Stimulated activated CD4-positive, alpha-beta T cell treated with anti-CD3 and anti-CD28 coated beads, Interleukin-4, amount 100 ng/mL, for 4 hours (primary cell): ENCODE data around the gene CCDC88A.
"Not testable (repeated sequence)": the region's sequence is repeated elsewhere in the genome, so short reads cannot be mapped to it uniquely, and the experiment has no call there.

Source experiments
- DNase-seq, 2 experiments: peaks; one replicate each; pipeline ENCODE4 v3.0.0-alpha.2; 2020

The CCDC88A gene, protein sequence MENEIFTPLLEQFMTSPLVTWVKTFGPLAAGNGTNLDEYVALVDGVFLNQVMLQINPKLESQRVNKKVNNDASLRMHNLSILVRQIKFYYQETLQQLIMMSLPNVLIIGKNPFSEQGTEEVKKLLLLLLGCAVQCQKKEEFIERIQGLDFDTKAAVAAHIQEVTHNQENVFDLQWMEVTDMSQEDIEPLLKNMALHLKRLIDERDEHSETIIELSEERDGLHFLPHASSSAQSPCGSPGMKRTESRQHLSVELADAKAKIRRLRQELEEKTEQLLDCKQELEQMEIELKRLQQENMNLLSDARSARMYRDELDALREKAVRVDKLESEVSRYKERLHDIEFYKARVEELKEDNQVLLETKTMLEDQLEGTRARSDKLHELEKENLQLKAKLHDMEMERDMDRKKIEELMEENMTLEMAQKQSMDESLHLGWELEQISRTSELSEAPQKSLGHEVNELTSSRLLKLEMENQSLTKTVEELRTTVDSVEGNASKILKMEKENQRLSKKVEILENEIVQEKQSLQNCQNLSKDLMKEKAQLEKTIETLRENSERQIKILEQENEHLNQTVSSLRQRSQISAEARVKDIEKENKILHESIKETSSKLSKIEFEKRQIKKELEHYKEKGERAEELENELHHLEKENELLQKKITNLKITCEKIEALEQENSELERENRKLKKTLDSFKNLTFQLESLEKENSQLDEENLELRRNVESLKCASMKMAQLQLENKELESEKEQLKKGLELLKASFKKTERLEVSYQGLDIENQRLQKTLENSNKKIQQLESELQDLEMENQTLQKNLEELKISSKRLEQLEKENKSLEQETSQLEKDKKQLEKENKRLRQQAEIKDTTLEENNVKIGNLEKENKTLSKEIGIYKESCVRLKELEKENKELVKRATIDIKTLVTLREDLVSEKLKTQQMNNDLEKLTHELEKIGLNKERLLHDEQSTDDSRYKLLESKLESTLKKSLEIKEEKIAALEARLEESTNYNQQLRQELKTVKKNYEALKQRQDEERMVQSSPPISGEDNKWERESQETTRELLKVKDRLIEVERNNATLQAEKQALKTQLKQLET (N-terminal part only)

DNA sequence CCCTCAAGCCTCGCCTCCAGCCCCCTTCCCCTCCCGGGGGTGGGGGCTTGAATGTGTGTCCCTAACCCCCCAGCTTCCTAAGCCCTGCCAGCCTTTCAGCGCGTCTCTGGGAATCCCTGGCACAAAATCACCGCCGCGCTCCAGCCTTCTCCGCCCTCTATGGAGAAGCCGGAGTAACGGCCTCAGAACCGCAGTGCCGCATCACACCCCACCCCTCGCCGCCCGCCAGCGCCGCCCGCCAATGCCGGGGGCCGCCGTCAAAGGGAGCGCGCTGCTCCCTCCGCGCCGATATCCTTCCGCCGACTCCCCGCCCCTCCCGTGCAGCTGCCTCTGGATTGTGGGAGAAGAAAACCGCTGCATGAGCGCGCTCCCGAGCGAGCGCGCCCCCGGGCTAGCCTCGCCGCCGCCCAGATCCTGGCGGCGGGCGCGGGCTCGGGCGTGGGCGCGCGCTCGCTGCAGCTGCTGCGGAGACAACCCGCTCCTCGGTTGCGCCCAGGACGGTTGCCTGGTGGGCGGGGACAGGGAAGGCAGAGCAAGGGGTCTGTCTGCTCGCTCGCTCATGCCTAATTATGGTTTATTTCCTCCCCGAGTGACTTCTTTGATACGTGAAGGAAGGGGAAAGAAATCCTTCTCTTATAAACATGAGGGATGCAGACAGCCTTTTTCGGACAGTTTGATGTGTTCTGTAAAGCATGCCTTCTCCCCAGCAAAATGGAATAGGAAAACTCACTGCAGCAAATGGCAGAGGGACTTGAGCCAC is at the start of gene CCDC88A:
TSS of gene CCDC88A (minus strand) at position 178 of the 760 bp plus-strand sequence. CDS start 777 bp downstream, outside the sequence.
- peak; percentile 82 to 86 for DNase-seq

DNA sequence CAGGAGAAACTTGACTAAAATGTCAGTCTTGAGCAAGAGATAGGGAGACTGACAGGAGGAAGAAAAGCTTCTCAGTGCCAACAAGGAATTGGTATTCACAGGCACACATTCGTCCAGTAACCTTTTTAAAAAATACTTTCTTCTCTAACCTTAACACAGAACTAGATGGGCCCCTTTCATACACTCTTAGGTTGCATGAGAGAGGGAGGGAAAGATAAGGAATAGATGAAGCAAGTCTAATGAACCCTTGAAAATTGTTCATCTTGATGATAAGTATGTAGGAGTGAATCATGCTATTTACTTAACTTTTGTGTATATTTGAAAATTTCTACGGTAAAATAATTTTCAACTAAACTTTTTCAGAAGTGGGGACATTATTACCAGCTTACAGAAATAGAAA is 42.0 kb upstream of the CCDC88A start:
- DNase-seq = no peak

DNA sequence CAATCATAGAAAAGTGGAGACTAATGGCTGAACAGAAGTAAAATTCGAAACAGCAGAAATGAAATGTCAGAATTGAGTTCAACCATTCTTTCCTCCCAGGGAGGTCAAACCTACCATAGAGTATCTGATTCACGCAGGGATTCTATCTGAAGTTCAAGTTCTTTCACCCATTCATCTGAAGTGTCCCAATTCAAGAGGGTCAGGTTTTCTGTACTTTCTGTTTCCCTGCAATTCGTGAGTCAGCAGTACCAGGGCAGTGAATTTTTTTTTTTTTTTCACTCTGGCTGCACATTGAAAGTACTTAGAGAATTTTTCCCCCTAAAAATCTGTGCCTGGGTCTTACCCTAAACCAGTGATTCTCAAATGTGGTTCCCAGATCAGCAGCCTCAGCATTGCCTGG is 40.9 kb upstream of the CCDC88A start:
- no peak for DNase-seq

DNA sequence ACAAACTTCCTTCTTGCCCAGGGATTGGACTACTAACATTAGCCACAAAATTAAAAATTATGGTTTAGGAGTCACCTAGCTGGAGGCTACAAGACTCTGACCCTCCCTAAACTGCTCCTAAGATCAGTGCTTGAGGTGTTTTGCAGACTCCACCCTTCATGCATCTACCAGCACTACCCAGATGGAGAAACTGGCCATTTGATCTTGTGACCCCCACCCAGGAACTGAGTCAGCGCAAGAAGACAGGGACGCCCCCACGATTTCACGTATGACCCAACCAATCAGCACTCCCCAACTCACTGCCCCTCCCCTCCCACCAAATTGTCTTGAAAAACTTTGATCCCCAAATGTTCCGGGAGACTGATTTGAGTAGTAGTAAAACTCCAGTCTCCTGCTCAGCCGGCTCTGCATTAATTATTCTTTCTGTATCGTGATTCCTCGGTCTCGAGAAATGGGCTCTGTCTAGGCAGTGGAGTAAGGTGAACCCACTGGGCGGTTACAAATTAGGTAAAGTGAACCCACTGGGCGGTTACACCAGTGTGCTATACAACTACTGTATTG is 40.1 kb upstream of the CCDC88A start:
- no peak for DNase-seq

DNA sequence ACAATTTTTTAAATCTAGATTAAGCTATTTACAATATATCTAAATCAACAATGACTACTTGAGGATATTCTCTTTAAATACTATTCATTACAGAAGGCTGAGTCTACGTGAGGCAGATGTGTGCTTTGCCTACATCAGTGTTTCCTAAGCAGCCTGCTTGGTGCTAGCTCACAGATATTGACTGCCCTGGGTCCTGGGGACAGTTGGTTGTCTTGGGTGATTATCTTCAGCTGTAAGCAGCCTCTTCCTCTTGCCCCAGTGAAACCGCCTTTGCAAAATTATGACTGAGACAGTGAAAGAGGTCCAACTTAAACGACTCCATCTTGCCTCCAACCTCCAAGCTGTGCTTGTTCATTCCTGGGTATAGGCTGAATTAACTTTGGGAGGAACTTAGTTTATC is 39.6 kb upstream of the CCDC88A start:
- no peak for DNase-seq

DNA sequence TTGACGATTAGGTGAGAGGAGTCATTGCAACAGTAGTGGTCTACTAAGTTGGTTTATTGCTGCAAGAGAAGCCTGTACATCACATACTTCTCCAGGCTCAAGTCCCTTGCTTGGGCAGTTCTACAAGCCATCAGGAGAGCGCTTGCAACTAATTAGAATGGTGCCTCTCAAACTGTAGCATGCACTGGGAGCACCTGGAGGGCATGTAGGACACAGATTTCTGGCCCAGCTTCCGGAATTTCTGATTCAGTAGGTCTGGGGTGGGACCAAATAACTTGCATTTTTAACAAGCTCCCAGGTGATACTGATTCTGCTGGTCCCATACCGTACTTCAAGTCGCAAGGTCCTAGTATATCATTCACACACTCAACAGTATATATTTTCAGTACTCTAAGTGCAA is 34.5 kb upstream of the CCDC88A start:
- DNase-seq = no peak

DNA sequence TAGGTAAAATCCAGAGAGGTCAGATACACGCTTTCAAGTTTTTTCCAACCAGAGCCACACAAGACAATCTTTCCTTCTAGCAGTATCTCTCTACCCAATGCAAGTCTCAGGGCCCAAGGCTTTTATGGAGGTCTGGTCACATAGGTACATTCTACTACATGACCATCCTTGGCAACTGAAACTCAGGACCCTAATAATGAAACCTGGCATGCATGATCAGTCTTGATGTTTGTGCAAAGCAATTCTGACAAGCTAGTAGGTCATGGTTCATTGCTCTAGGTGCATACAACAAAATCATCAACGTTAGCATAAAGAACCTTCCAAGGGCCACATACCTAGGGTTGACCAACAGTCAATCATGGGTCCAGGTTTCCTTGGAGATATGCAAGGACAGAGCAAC is 33.2 kb upstream of the CCDC88A start:
- DNase-seq = no peak

DNA sequence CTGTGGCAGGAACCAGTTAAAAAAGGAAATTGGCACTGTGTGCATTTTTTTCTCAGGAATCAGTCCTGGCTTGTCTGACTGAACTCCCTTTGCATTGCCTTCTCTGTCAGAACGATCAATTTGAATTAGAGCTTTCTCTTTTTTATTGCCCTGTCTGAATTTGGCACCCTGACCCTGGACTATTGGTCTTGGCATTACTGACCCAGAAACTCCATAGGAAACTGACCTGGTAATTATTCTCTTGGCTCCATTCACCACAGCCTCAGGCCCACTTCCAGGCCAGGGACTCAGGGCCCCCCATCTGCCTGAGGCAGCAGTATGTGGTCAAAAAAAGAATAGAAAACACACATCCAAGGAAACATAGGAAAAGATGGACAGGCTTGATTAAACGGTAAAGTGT is 32.0 kb upstream of the CCDC88A start:
- DNase-seq = no peak

DNA sequence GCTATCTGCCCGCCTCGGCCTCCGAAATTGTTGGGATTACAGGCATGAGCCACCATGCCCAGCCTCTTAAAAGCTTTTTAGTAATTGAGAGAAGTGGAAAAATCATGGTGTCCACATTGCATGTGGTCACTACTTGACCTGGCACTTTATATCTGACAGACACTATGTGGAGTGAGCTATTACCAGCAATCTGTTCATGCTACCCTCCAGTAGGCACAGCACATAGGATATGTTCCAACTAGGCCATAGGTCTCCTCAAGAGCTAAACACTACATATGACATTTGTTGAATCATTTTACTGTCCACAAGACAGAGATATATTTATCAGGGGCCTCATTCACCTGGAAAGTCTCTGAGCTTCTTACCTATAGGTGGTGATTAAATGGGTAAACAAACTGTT is 30.4 kb upstream of the CCDC88A start:
- DNase-seq = not testable (repeated sequence)

DNA sequence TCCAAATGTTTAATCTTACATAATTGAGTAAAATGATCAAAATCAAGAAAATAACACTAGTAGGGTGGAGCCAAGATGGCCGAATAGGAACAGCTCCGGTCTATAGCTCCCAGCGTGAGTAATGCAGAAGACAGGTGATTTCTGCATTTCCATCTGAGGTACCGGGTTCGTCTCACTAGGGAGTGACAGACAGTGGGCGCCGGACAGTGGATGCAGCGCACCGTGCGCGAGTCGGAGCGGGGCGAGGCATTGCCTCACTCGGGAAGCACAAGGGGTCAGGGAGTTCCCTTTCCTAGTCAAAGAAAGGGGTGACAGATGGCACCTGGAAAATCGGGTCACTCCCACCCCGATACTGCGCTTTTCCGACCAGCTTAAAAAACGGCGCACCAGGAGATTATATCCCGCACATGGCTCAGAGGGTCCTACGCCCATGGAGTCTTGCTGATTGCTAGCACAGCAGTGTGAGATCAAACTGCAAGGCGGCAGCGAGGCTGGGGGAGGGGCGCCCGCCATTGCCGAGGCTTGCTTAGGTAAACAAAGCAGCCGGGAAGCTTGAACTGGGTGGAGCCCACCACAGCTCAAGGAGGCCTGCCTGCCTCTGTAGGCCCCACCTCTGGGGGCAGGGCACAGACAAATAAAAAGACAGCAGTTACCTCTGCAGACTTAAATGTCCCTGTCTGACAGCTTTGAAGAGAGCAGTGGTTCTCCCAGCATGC is 22.5 kb upstream of the CCDC88A start:
- DNase-seq = not testable (repeated sequence)

DNA sequence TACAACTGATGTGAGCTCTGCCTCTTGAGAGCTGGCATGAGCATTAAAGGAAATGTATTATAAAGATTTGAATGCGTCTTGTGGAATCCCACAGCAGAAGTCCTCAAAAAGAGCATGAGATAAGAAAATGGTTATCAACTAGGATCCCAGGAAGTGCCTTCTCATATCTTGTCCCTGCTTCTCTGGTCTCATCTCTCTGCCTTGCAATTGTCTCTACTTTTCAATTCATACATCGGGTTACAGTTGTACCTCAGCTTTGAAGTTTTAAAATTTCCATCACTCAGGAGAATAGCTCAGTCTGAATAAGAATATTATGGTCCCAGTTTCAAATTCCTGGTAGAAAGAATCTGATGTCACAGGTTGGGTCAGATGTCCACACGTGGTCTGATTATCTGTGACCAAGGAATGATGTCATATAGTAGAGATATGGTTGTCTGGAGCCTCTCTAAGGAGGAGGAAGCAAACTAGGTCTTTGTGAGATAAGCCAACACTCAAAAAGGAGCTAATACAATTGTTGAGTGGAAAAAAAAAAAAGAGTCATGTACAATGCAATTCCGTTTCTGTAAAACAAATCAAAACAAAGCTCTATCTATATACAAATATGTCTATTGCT is 21.7 kb upstream of the CCDC88A start:
- DNase-seq = no peak

DNA sequence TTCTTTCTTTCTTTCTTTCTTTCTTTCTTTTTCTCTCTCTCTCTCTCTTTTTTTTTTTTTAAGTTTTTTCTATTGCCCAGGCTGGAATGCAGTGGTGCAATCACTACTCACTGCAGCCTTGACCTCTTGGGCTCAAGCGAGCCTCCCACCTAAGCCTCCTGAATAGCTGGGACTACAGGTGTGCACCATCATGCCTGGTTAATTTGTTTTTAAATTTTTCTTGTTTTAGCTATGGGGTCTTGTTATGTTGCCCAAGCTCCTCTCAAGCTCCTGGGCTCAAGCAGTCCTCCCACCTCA is 19.4 kb upstream of the CCDC88A start:
- no peak for DNase-seq

DNA sequence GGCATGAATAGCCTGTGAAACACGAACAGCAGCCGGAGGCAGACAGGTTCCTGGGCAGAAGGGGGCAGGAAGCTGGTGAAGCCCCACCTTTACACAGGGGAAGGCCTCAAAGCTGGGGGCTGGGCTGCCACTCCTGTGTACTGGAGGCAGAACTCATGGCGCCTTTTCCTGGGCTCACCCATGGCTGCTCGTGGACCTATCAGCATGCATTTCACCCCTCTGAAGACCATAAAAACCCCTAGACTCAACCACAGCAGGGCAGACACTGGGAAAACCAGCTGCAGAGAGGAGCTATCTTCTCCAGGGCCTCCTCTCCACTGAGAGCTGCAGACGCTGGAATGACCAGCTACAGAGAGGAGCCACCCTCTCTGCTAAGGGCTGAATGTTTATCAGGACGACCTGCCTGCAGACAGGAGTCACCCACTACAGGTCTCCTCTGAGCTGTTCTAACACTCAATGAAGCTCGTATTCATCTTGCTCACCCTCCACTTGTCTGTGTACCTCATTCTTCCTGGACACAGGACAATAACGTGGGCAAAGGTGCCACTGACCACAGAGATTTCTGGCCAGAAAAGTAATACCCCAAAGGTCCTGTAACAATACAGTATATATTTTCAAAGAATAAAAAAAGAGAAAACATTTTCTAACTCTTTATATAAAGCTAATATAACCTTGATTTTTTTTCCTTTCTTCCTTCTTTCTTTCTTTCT is 18.9 kb upstream of the CCDC88A start:
- no peak for DNase-seq

DNA sequence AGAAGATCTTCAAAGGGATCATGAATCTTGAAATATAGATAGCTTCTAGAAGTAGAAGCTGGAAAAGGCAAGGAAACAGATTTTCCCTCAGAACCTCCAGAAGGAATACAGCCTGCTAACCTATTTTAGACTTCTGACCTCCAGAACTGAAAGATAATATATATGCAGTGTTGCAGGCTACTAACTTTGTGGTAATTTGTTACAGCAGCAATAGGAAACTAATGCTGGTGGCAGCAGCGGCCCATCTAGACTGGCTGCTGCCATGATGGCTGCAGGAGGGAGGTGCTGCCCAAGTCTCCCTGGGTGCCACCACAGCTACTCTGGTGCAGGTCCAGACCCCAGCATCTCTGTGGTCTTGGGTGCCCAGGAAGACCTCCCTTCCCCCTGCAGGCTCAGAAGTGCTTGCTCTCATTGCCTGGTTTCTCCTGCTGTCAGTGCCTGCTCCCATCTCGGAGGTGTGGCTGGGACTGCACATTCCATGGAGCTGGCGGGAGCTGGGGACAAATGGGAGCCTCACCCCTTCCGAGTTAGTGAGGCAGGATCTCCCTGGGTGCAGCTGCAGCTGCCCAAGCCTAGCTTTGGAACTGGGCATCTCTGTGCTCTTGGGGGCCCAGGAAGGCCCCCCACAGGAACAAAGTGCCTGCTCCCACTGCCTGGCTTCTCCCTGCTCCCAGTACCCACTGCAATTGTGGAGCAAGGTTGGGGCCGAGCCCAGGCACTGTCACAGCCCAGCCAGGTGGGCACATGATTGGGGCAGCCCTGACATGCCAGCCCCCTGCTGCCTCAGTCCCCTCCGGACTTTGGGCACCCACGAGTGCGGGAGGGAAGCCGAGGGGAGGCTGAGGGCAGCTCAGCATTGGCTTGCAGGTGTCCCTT is 18.1 kb upstream of the CCDC88A start:
- no peak for DNase-seq

DNA sequence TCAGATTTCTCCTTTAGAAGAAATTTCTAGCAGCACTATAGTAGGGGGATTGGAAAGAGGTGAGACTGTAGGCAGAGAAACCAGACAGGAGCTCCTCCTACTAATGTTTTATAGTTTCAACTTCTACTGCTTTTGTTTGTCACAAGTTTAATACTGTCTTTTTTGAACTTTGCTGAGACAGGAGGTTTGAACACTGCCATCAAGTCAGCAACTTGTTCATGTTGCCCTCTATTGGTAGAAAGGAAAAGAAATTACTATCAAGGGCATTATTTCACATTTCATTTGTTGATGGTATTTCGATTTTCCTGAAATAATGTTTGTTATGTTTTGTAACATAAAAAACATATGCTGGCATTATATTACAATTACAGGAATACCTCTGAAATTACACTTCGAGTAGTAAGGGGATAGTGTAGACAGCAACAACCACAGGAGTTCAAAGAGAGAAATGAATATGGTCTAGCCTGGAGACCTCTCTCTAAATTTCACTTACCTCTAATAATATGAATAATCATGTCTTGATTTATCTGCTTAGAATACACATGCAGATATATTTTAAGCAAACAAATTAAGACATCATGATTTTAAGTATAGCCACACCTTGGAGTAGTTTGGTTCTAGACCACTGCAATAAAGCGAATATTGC is 12.4 kb upstream of the CCDC88A start:
- DNase-seq = no peak

DNA sequence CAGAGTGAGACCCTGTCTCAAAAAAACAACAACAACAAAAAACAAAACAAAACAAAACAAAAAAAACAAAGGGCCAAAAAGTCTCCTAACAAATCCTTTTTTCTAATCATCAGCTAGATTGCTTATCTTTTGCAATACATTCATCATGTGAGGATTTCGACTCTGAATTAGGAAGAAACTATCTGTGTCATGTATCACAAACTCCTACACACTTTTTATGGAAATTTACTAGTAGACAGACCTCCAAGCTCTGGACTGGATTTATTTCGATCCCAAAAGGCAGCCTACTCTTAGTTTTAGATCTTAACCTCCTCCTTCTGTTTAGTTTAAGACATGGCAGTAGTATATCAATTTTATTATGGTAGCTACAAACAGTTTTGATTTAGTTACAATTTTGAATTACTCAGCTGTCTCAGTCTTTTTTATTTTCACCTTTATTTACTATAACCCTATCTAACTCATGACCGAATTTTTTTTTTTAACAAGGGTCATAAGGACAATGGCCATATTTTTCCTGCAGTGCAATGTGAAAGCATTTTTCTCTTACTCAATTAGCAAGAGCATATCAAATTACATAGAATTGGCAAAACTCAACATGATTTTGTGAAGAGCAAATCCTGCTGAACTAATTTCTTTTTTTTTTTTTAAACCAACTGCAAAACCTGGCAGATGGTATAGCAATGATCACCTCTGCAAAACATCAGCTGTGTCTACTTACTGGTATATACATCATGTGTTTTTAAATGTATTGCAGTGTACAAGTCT is 10.7 kb upstream of the CCDC88A start:
- DNase-seq = no peak

DNA sequence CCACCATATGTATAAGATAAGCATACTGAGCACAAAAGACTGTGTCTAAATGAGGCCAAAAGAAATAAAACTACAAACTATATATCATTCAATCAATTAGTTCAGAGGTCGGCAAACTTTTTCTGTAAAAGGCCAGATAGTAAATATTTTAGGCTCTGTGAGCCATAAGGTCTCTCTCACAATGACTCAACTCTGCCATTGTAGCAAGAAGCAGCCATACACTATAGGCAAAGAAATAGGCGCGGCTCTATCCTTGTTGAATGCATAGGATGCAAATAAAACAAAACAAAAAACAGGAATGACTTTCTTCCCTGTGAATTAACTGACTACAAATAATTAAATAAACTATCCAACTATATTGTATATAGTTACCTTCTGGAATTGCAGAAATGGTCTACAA is 8.6 kb upstream of the CCDC88A start:
- no peak for DNase-seq

DNA sequence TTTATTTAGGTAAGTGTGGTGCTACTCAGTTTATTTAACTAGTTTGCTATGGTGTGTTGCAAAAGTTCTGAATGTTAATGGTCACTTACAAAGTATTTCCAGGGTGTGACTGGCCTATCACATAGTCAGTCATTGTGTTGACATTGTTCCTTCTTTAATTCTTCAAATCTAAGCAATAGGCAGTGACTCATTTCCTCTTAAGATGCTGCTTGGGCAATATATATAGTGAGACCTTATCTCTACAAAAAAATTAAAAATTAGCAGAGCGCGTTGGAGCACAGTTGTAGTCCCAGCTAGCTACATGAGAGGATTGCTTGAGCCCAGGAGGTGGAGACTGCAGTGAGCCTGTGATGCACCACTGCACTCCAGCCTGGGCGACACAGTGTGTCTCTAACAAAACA is 5.8 kb upstream of the CCDC88A start:
- no peak for DNase-seq
